Sigmoid colon (tissue), 7 donors: Measurements from ENCODE around the gene TAF1L. TPM values are rescaled to one million over a fixed set of nuclear protein-coding genes. Genes with fewer than 3 reads are reported as not detected.
"Not testable (repeated sequence)": the region's sequence is repeated elsewhere in the genome, so short reads cannot be mapped to it uniquely, and the experiment has no call there.

Experiments
- DNase-seq: peaks from one replicate; pipeline ENCODE4 v3.0.0-alpha.2; 2019
- H3K27ac ChIP-seq, 4 donors: fragments of 200-600 bp; sonication (generic); one replicate each; pipeline ENCODE4 v1.5.1; 2016 to 2019; ENCODE audit warnings: mild to moderate bottlenecking in 1 of 4
- H3K27me3 ChIP-seq, 3 donors: fragments of 200-600 bp; sonication (generic); one replicate each; pipeline ENCODE4 v1.5.1; 2019; ENCODE audit warnings: mild to moderate bottlenecking in 1 of 3
- H3K36me3 ChIP-seq, 4 donors: fragments of 200-600 bp; sonication (generic); one replicate each; pipeline ENCODE4 v1.5.1; 2016 to 2019
- H3K4me1 ChIP-seq, 4 donors: fragments of 200-600 bp; sonication (generic); one replicate each; pipeline ENCODE4 v1.5.1; 2017 to 2019
- H3K4me3 ChIP-seq, 4 donors: fragments of 200-600 bp; sonication (generic); one replicate each; pipeline ENCODE4 v1.5.1; 2017 to 2019; ENCODE audit warnings: mild to moderate bottlenecking in 2 of 4, moderate library complexity in 1 of 4
- H3K9me3 ChIP-seq, 4 donors: fragments of 200-600 bp in 3 of 4; sonication (generic) in 3 of 4; one replicate each; pipeline versions ENCODE4 v1.5.1 to v1.6.1; 2013 to 2019
- CTCF ChIP-seq, 4 experiments: fragments of 450-650 bp in 3 of 4; fragments of 200-600 bp in 1 of 4; IDR thresholded peaks; one replicate each; pipeline ENCODE4 v1.5.1; 2016 to 2019; ENCODE audit warnings: antibody characterized with exemption in 4 of 4, mild to moderate bottlenecking in 3 of 4, moderate library complexity in 2 of 4
- EP300 ChIP-seq, 4 donors: sonication (generic); formaldehyde crosslinking; IDR thresholded peaks; one replicate each; pipeline ENCODE4 v1.6.1; 2017; ENCODE audit warnings: antibody characterized with exemption in 4 of 4
- POLR2A ChIP-seq, 2 donors: fragments of 450-650 bp; IDR thresholded peaks; one replicate each; pipeline ENCODE4 v1.6.1; 2016; ENCODE audit warnings: antibody characterized with exemption in 2 of 2, mild to moderate bottlenecking in 2 of 2, moderate library complexity in 2 of 2
- POLR2AphosphoS5 ChIP-seq, 4 donors: sonication (generic); formaldehyde crosslinking; IDR thresholded peaks; one replicate each; pipeline ENCODE4 v1.6.1; 2017; ENCODE audit warnings: antibody characterized with exemption in 4 of 4
- WGBS, 2 donors: extraction: QIAGEN DNeasy Blood & Tissue Kit; methylation state at CpG; one replicate each; pipeline ENCODE4 v1.1.7; 2013; 5-methylcytosine and 5-hydroxymethylcytosine counted together
- intact Hi-C: fragments of 100-400 bp; cut with DNase I; formaldehyde crosslinking; loops from one replicate; pipeline ENCODE4 v1.15.1; 2023
- polyA plus RNA-seq, 3 donors: library from polyadenylated mRNA; stranded (reverse); fragments of 200-250 nt; gene quantifications; one replicate each; pipeline ENCODE4 v1.2.3, GENCODE V29; 2013
- total RNA-seq, 4 donors: library from RNA; depleted of rRNA; stranded (reverse); fragments of >200 nt; gene quantifications; one replicate each; pipeline ENCODE4 v1.1.0, GENCODE V29; 2016
- donor health status: healthy with polysubstance abuse.
- donor health status: Bipolar disorder and iron deficiency.
- donor health status: healthy.

The TAF1L gene
- total and polyA plus RNA-seq, 7 donors, result not detected

DNA sequence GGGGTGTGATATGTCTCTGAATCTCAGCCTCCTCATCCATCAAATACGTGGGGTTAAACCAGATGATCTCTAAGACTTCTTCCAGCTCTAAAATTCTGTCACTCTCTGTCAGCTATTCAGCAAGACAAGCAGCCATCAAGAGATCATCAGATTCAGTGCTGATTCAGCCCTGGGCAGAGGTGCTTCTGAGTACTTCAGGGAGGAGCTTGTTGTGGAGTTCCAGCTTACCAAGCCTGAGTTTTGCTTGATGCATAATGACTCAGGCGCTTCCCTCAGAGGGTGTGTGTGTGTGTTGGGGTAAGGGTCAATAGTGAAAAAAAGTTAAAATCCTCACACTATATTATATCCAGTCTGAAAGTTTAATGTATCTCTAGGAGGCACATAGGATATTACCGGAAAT, 29.6 kb upstream of the TAF1L start:
- TF ChIP-seq POLR2AphosphoS5 (IDR thresholded peaks at IDR 0.05), result no peak
- Histone ChIP-seq H3K4me3 (no peak overlapping the region), H3K27me3 (no peaks in the 10 kb centered on the region), H3K9me3 (no peaks in the 10 kb centered on the region), H3K36me3 (no peaks in the 10 kb centered on the region), H3K4me1 (no peaks in the 10 kb centered on the region), H3K27ac (no peak overlapping the region)
- intact Hi-C loops, result no loop called here
- WGBS, 2 donors, result 65 to 67% methylated on average over 3 of the region's 3 CpGs
- DNase-seq, result no peak

DNA sequence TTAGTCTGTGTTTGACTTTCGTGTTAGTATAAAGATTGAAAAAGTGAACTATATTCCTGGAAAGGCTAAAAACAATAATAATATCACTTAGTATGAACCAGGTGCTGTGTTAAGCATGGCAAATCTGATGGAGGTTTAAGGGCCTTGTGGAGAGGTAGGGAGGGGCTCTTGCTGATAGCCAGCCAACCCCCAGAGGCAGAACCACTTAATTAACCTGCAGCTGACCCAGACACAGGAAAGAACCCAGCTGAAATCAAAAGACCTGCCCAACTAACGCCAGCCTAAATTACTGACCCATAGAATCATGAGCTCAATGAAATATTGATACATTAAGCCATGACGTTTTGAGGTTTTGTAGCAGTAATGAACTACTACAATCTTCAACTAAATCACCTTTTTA, 28.3 kb upstream of the TAF1L start:
- Histone ChIP-seq H3K36me3 (no peaks in the 10 kb centered on the region), H3K27me3 (no peaks in the 10 kb centered on the region), H3K27ac (no peak overlapping the region), H3K9me3 (no peaks in the 10 kb centered on the region), H3K4me1 (no peaks in the 10 kb centered on the region), H3K4me3 (no peak overlapping the region)
- WGBS, 2 donors, result 54 to 72% methylated on average over 3 of the region's 3 CpGs
- intact Hi-C loops, result no loop called here
- TF ChIP-seq POLR2A (IDR thresholded peaks at IDR 0.05), result no peak
- TF ChIP-seq EP300 (IDR thresholded peaks at IDR 0.05), result no peak
- TF ChIP-seq CTCF (IDR thresholded peaks at IDR 0.05), result no peak
- no peak for TF ChIP-seq POLR2AphosphoS5 (IDR thresholded peaks at IDR 0.05)
- DNase-seq, result no peak

- H3K27ac ChIP-seq, result no peak overlapping the region
- H3K27me3 ChIP-seq, result no peaks in the 10 kb centered on the region
- WGBS, 2 donors, result 81 to 82% methylated on average over 2 of the region's 2 CpGs
- intact Hi-C loops, result no loop called here
- TF ChIP-seq CTCF (IDR thresholded peaks at IDR 0.05) (no peak), EP300 (IDR thresholded peaks at IDR 0.05) (no peak), POLR2A (IDR thresholded peaks at IDR 0.05) (no peak), POLR2AphosphoS5 (IDR thresholded peaks at IDR 0.05) (no peak)
- H3K9me3 ChIP-seq, result no peaks in the 10 kb centered on the region
- no peaks in the 10 kb centered on the region for H3K4me1 ChIP-seq
- no peak overlapping the region for H3K4me3 ChIP-seq
- no peak for DNase-seq
- no peaks in the 10 kb centered on the region for H3K36me3 ChIP-seq
Measured at GRCh38 chr9:32647671-32648070, 12.2 kb upstream of the TAF1L start.

DNA sequence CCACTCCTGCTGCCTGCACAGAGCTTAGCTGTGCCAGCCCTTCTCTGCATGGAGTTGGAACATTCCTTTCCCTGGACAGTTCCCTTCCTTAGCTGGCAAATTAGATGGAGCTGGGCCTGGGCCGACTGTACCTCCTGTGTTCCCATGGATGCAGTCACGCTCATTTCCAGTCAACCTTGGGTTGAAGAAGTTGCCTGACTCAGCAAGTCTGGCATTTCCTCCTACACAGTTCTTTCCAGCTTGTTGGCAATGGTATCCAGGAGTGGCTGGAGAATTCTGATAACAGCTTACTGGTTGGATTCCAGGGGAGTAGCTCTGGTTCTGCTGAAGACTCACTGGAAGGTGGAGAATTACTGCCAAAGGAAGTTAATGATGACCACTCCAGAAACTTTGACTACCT, 9.2 kb upstream of the TAF1L start:
- intact Hi-C loops, result no loop called here
- Histone ChIP-seq H3K4me1 (no peaks in the 10 kb centered on the region), H3K27ac (no peak overlapping the region), H3K9me3 (no peaks in the 10 kb centered on the region), H3K36me3 (no peaks in the 10 kb centered on the region), H3K4me3 (no peak overlapping the region), H3K27me3 (no peaks in the 10 kb centered on the region)
- WGBS, 2 donors, result 76 to 80% methylated on average over 2 of the region's 2 CpGs
- no peak for TF ChIP-seq EP300 (IDR thresholded peaks at IDR 0.05)
- TF ChIP-seq POLR2AphosphoS5 (IDR thresholded peaks at IDR 0.05), result no peak
- no peak for TF ChIP-seq CTCF (IDR thresholded peaks at IDR 0.05)
- no peak for TF ChIP-seq POLR2A (IDR thresholded peaks at IDR 0.05)
- no peak for DNase-seq

- intact Hi-C loops, H3K36me3 ChIP-seq, H3K4me1 ChIP-seq, H3K4me3 ChIP-seq, H3K9me3 ChIP-seq, H3K27me3 ChIP-seq, DNase-seq, H3K27ac ChIP-seq: not testable (repeated sequence)
- 59 to 77% methylated on average over 5 of the region's 5 CpGs for WGBS, 2 donors
Measured at GRCh38 chr9:32633151-32633550, 2.3 kb downstream of the TAF1L start.

- no peak overlapping the region for H3K27ac ChIP-seq
- H3K36me3 ChIP-seq, result no peaks in the 10 kb centered on the region
- intact Hi-C loops, result no loop called here
- DNase-seq, result no peak
- no peaks in the 10 kb centered on the region for H3K27me3 ChIP-seq
- H3K4me3 ChIP-seq, result no peak overlapping the region
- TF ChIP-seq EP300 (IDR thresholded peaks at IDR 0.05), result no peak
- TF ChIP-seq POLR2A (IDR thresholded peaks at IDR 0.05), result no peak
- no peak for TF ChIP-seq POLR2AphosphoS5 (IDR thresholded peaks at IDR 0.05)
- no peak for TF ChIP-seq CTCF (IDR thresholded peaks at IDR 0.05)
- WGBS, 2 donors, result 86% methylated on average over 9 of the region's 9 CpGs
- H3K4me1 ChIP-seq, result no peaks in the 10 kb centered on the region
- no peaks in the 10 kb centered on the region for H3K9me3 ChIP-seq
Measured at GRCh38 chr9:32631991-32632390, 3.5 kb downstream of the TAF1L start.
